NT2/D1 (cell line): ENCODE measurements around the gene ADAR.

Experiments used
- SUZ12 ChIP-seq: IDR thresholded peaks from 2 replicates; pipeline ENCODE4 v1.6.1; 2011; ENCODE audit not compliant: insufficient read length, insufficient read depth; ENCODE audit errors: extremely low read depth
- YY1 ChIP-seq: IDR thresholded peaks from 2 replicates; pipeline ENCODE4 v1.6.1; 2011; ENCODE audit not compliant: insufficient read length, insufficient read depth
- ZNF274 ChIP-seq: IDR thresholded peaks from 2 replicates; pipeline ENCODE4 v1.6.1; 2011; ENCODE audit warnings: mild to moderate bottlenecking, low read depth, low read length

DNA sequence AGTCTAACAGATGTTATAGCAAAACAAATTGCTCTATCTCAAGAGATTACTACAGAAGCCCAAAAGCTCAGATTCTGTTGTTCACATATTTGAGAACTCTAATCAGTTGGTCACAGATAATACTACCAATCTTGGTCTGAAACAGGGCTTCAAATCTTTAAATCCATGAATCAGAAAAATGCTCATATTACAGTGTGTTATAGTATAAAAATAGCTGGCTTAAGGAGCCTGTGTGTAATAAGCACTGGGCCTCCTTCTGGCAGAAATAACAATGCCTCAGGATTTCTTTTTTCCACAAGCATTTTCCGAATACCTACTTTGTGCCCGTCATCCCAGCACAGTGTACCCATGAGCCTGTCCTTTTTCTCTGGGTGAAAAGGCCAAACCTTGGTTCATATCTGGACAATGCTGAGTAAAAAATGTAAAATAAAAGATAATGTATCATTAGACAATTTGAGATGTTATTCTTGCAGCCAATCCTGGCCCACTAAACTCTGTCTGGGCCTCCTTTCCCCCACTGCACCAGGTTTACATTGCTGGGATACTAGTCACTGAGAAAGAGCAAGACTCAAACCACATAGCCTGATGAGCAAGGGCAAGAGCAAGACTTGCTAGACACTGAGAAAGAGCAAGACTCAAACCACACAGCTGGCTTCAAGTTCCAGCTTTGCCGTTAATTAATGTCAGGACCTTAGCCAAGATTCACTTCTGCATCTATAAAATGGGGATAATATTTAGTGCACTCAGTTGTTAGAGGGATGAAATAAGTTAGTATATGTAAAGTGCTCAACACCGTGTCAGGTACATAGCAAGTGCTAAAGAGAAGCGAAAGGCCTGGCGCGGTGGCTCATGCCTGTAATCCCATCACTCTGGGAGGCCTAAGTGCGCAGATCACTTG, 17.0 kb upstream of the ADAR start:
- TF ChIP-seq YY1 (no peak), SUZ12 (no peak), ZNF274 (no peak)
